ENCODE measurements around the gene DNMBP.
"Not testable (repeated sequence)": the region's sequence is repeated elsewhere in the genome, so short reads cannot be mapped to it uniquely, and the experiment has no call there.

The DNMBP gene

GRCh38 chr10:100019787-100020141 lies 10.0 kb upstream of the DNMBP start:
- DNase-seq, result no peak

- DNase-seq, result no peak
These were observed 4.5 kb upstream of the DNMBP start for GRCh38 chr10:100014071-100014762.

GRCh38 chr10:100013621-100014020 lies 3.9 kb upstream of the DNMBP start:
- DNase-seq, result no peak

GRCh38 chr10:100011906-100012305 lies 2.2 kb upstream of the DNMBP start:
- not testable (repeated sequence) for DNase-seq

- DNase-seq, result no peak
These were observed 409 bp downstream of the DNMBP start for GRCh38 chr10:100009283-100009792.

GRCh38 chr10:100008708-100009282 lies 952 bp downstream of the DNMBP start:
- DNase-seq, result no peak

GRCh38 chr10:100008142-100008522 lies 1.6 kb downstream of the DNMBP start:
- no peak for DNase-seq

GRCh38 chr10:100007231-100008141 lies 2.3 kb downstream of the DNMBP start:
- DNase-seq, result no peak

GRCh38 chr10:100006243-100006886 lies 3.4 kb downstream of the DNMBP start:
- no peak for DNase-seq

- DNase-seq, result no peak
These were observed 4.8 kb downstream of the DNMBP start for GRCh38 chr10:100004805-100005510.

GRCh38 chr10:100000109-100000644 lies 9.6 kb downstream of the DNMBP start:
- no peak for DNase-seq

GRCh38 chr10:99999319-100000108 lies 10.2 kb downstream of the DNMBP start:
- DNase-seq, result no peak

GRCh38 chr10:99998889-99999288 lies 10.9 kb downstream of the DNMBP start:
- no peak for DNase-seq

- DNase-seq, result no peak
These were observed 12.8 kb downstream of the DNMBP start for GRCh38 chr10:99996671-99997648.

- no peak for DNase-seq
These were observed 14.0 kb downstream of the DNMBP start for GRCh38 chr10:99995713-99996112.

GRCh38 chr10:99995269-99995668 lies 14.5 kb downstream of the DNMBP start:
- DNase-seq, result no peak

GRCh38 chr10:99994801-99995200 lies 14.9 kb downstream of the DNMBP start:
- no peak for DNase-seq

GRCh38 chr10:99993701-99994689 lies 15.8 kb downstream of the DNMBP start:
- DNase-seq, result peak; percentile 65

- not testable (repeated sequence) for DNase-seq
These were observed 24.1 kb downstream of the DNMBP start for GRCh38 chr10:99985637-99986036.

Data from right forelimb (tissue), 1 donor.